LNCaP clone FGC (cell line): Measurements from ENCODE around the gene GTF3C5.
"Not testable (repeated sequence)": the region's sequence is repeated elsewhere in the genome, so short reads cannot be mapped to it uniquely, and the experiment has no call there.

Experiments used
- DNase-seq: peaks from one replicate; pipeline ENCODE4 v3.0.0-alpha.2; 2011; ENCODE audit warnings: low read depth
- H3K4me3 ChIP-seq: 2 replicates; pipeline ENCODE4 v1.5.1; 2011; ENCODE audit warnings: mild to moderate bottlenecking, low read depth, low read length, control low read depth
- TF ChIP-seq, protein P1 (sequence below): IDR thresholded peaks from 2 replicates; pipeline ENCODE4 v1.5.1; 2012; ENCODE audit warnings: mild to moderate bottlenecking; ENCODE audit not compliant: control insufficient read depth, insufficient read depth; ENCODE audit errors: extremely low read depth

The GTF3C5 gene

DNA sequence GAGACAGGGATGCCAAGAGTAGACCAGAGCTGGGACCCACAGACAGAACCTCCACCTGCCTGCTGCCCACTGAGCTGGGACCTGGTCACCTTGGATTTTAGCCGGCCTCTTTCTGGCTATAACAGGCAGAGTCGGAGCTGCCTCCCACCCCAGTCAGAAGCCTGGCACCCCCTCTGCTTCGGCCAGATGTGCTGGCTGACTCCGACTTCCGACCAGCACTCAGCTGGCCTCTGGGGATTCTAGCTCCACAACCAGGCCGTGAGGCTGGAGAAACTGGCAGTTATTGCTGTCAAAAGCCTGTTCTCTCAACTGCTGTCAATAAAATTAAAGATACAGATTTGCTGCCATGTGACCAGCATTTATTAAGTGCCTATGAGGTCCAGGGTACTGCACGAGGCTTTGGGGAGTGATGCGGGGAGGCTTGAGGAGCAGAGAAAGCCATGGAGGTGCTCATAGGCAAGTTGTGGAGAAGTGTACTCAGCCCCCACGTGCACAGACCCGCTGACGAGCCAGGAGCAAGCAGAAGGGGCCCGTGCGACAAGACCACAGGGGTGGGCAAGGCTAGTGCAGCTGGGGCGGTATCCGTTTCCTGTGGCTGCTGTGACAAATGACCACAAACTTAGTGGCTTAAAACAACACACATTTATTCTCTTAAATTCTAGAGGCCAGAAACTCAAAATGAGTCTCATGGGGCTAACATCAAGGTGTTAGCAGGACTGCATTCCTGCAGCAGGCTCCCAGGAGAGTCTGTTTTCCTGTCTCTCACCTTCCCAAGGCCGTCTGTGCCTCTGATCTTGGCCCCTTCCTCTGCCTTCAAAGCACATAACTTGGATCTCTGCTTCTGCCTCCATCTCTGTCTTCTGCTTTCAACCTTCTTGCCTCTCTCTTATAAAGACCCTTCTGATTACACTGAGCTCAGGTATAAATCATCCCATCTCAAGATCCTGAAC lies 39.2 kb upstream of the GTF3C5 start:
- no peak for DNase-seq

DNA sequence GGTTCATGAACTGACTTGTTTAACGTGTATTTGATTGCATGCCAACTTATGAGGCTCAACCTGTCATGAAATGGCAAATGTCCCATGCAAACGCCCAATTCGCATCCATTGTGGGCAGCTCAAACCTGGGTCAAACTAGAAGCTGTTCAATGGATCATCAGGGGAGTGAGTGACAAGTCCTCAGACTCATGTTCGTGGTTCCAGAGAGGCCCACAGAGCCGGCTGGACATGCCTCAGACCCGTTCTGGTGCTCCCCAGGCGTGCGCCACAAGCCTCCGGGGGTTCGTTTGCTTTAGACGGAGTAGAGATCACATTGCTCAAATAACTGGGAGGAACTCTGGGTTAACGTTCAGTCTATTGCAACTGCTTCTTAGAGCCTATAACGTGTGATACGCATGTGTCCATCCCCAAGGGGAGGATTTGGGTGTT lies 37.3 kb upstream of the GTF3C5 start:
- H3K4me3 ChIP-seq = no peak overlapping the region
- DNase-seq = no peak
- TF ChIP-seq, protein P1, sequence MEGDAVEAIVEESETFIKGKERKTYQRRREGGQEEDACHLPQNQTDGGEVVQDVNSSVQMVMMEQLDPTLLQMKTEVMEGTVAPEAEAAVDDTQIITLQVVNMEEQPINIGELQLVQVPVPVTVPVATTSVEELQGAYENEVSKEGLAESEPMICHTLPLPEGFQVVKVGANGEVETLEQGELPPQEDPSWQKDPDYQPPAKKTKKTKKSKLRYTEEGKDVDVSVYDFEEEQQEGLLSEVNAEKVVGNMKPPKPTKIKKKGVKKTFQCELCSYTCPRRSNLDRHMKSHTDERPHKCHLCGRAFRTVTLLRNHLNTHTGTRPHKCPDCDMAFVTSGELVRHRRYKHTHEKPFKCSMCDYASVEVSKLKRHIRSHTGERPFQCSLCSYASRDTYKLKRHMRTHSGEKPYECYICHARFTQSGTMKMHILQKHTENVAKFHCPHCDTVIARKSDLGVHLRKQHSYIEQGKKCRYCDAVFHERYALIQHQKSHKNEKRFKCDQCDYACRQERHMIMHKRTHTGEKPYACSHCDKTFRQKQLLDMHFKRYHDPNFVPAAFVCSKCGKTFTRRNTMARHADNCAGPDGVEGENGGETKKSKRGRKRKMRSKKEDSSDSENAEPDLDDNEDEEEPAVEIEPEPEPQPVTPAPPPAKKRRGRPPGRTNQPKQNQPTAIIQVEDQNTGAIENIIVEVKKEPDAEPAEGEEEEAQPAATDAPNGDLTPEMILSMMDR = no peak

More for the DNA sequence above, 39.2 kb upstream of the GTF3C5 start:
- H3K4me3 ChIP-seq = no peak overlapping the region
- TF ChIP-seq, protein P1 = no peak

DNA sequence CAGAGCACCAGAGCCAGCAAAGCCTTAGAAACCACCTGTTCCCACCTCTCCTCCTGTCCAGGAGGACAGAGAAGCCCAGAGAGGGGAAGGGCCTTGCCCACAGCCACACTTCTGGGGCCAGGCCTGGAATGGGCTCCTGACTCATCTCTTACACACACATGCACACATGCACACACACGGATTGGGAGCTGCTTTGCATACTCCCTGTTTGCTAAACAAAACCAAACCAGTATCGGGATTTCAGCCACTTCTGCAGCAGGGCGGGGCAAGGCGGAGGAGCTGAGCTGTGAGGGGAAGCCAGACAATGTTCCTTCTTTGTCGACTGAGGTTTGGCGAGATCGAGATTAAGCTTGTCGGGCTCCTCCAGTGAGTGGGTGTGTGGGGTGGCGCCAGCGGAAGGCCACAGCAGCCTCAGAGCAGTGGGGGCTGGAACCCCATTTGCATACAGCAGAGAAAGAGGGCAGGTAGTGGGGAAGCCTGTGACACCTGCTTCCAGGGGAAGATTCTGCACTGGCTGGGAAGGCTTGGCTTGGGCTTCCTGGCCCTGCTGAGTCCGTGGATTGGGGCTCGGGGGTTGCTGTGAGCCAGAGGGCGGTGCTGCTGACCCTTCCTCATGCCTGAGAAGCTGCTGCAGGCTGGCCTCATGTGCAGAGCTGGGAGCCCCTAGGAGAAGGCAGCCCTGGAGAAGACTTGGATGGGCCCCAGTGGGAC lies 36.2 kb upstream of the GTF3C5 start:
- DNase-seq = no peak
- no peak overlapping the region for H3K4me3 ChIP-seq
- TF ChIP-seq, protein P1 = no peak

DNA sequence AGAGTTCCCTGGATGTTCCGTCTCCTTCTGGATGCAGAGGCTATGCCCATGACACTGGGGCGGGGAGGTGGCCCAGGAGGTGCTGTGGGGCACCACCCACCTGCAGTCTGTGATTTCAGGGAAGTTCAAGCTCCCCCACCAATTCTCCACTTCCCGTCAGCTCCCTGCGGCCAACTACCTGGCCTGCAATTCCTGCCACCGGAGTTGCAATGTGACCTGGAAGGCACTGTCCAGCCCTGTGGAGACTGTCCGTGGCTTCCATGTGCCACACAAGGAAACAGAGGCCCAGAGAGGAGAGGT lies 35.7 kb upstream of the GTF3C5 start:
- H3K4me3 ChIP-seq = no peak overlapping the region
- DNase-seq = no peak
- TF ChIP-seq, protein P1 = no peak

DNA sequence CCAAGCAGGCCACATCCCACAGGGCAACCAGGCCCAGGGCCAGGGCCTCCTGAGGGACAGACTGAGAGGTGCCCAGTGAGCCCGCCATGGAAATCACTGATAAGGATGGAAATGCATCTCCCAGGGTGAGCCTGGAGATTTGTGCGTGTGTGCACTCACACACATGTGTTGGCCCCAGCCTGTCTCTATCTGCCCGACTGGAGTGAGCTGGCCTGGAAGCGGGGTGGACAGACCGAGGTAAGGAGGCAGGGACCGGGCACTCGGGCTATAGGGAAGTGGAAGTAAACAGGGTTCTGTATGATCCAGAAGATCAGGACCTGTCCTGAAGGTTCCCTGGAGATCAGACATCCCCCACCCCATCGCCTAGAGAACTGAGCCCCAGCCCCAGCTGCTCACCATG lies 34.9 kb upstream of the GTF3C5 start:
- H3K4me3 ChIP-seq = no peak overlapping the region
- TF ChIP-seq, protein P1 = no peak
- no peak for DNase-seq

DNA sequence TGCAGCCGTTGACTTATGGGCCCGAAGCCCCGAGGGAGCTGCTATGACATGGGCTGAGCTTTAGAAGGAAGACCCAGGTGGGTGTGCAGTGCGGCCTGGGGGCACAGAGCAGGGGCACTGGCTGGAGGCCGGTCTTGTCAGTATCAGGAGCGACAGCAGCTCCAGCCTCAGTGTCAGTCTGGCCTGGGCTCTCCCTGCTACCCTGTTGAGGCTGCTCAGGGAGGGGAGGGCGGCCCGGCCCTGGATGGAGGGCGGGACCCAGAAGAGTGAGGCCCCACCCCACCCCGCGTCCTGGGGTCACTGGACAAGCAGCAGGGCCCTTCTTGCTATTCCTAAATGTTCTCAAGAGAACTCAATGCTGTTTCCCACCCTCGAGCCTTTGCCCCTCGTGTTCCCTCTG lies 34.3 kb upstream of the GTF3C5 start:
- TF ChIP-seq, protein P1 = no peak
- no peak overlapping the region for H3K4me3 ChIP-seq
- DNase-seq = no peak

DNA sequence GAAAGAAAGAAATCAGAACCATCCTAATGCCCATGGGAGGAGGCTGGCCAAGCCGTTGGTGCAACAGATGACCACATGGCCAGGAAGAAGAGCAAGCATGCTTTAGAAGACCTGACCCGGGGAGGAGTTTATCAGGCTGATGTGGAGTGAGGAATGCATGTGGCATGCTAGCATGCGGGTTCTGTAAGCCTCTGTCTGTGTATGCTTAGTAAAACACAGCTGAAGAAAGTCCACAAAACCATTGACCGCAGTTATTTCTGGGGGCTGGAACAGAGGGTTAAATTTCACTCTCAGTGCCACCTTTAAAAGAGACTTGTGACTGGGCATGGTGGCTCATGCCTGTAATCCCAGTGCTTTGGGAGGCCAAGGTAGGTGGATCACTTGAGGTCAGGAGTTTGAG lies 33.2 kb upstream of the GTF3C5 start:
- TF ChIP-seq, protein P1 = no peak
- no peak for DNase-seq
- H3K4me3 ChIP-seq = no peak overlapping the region

DNA sequence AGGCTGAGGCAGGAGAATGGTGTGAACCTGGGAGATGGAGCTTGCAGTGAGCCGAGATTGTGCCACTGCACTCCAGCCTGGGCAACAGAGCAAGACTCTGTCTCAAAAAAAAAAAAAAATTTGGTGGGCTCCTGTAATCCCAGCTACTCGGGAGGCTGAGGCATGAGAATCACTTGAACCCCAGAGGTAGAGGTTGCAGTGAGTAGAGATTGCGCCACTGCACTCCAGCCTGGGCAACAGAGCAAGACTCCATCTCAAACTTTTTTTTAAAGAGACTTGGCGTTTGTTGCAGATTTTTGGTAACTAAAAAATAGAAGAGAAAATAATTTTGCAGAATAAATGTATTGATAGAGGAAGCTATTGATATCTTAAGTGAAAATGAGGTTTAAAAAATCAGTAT lies 32.6 kb upstream of the GTF3C5 start:
- DNase-seq, H3K4me3 ChIP-seq: not testable (repeated sequence)
